ENCODE measurements around the gene LRRC75B. TPM values are rescaled to one million over a fixed set of nuclear protein-coding genes. Genes with fewer than 3 reads are reported as not detected.

Gene LRRC75B
- total and polyA plus RNA-seq, 9 of the 15 experiments (the other 6 are each of a cell fraction or from before 2014, with no cell fraction given): 0.10 to 2.8 (median 1.0) TPM; not detected in 1

GRCh38 chr22:24592058-24592850 is 619 bp downstream of the LRRC75B start:
- ATAC-seq (no peak), FAIRE-seq (no peak), DNase-seq (ENCODE audit: extremely low read depth in 1 of 4, low spot score in 3 of 4) (no peak)
- in situ Hi-C loops (cut with MboI): no loop called here
- WGBS (ENCODE audit: insufficient coverage, low coverage, missing lambda C conversion rate): 23% methylated on average over 17 of the region's 33 CpGs
- no peaks in the 10 kb centered on the region for H3K9me3 ChIP-seq (replicated peaks; ENCODE audit: control insufficient read depth, insufficient read depth, low read depth, low read length)
- peak overlapping the region; percentile 49; the same call in 1 of the 2 replicates for H3K4me2 ChIP-seq (ENCODE audit: insufficient read depth, low read length)
- BruUV-seq (replicated peaks): TSS peak; percentile 71
- peak overlapping the region; percentile 44 for H3K4me3 ChIP-seq
- intact Hi-C loops (cut with micrococcal nuclease): no loop called here
- CTCF ChIA-PET (ENCODE audit: low intra/inter-chr PET ratio): no interaction called here
- H4K20me1 ChIP-seq (replicated peaks; ENCODE audit: control insufficient read depth, insufficient read depth, low read length): no peaks in the 10 kb centered on the region
- H3K27me3 ChIP-seq (ENCODE audit: control insufficient read depth in 2 of 2, insufficient read depth in 2 of 2, low read length in 2 of 2): no peaks in the 10 kb centered on the region
- H3K27ac ChIP-seq (ENCODE audit: extremely low read depth, low read depth, low read length): no peak overlapping the region
- TF ChIP-seq EGR1 (conservative IDR thresholded peaks at IDR 0.05): peak; percentile 85
- TF ChIP-seq HDAC2 (IDR thresholded peaks at IDR 0.05): no peak
- TF ChIP-seq ZNF384 (IDR thresholded peaks at IDR 0.05; ENCODE audit: low read depth, low read length): no peak
- TF ChIP-seq PPARD (CRISPR knock-in tag; IDR thresholded peaks at IDR 0.05): no peak
- no peak for TF ChIP-seq ZNF79 (CRISPR knock-in tag; IDR thresholded peaks at IDR 0.05; ENCODE audit: low read depth)
- peak; percentile 40; the same call in 1 of the 2 replicates for TF ChIP-seq ZBTB7A (IDR thresholded peaks at IDR 0.05; ENCODE audit: borderline replicate concordance, control insufficient read depth, low read depth, low read length)
- TF ChIP-seq E2F6 (IDR thresholded peaks at IDR 0.05; ENCODE audit: borderline replicate concordance in 1 of 2, extremely low read depth in 1 of 2, insufficient read depth in 1 of 2, insufficient read length in 1 of 2, low read depth in 1 of 2, low read length in 1 of 2, poor library complexity in 1 of 2, severe bottlenecking in 1 of 2): peak in 1 of 2 experiments; percentile 34
- H3K36me3 ChIP-seq (ENCODE audit: control insufficient read depth, insufficient read depth, low read length): no peaks in the 10 kb centered on the region
- 0 out of 2 replicates have a peak overlapping the region, but pooled peaks have one; percentile 24 for H2AFZ ChIP-seq (ENCODE audit: low read depth, low read length)
- H3K79me2 ChIP-seq (ENCODE audit: control insufficient read depth, insufficient read depth, low read length): no peaks in the 10 kb centered on the region
- H3K9me1 ChIP-seq (ENCODE audit: control insufficient read depth, insufficient read depth, low read length): no peaks in the 10 kb centered on the region
- POLR2A ChIA-PET: interaction anchor here (1.0 to 1.8 kb wide), 4 partner anchors 10 to 28 kb away, joined by 3 to 4 read pairs (median 3); partner anchors contain the start of gene GGT1
- peaks cover 0 to 22% of the 10 kb centered on the region in 2 experiments; a peak in 2 of 5 replicates for H3K4me1 ChIP-seq (replicated peaks in 1 of 2; ENCODE audit: control insufficient read depth in 2 of 2, insufficient read depth in 2 of 2, low read length in 2 of 2)
- H3K9ac ChIP-seq (ENCODE audit: insufficient read depth in 1 of 2, low read depth in 2 of 2, low read length in 2 of 2): peak overlapping the region in 1 of 2 experiments; percentile 61; a peak in 2 of 4 replicates
